GM23338 (cell line): ENCODE measurements around the gene HOTAIR. TPM values are rescaled to one million over a fixed set of nuclear protein-coding genes. Genes with fewer than 3 reads are reported as not detected.

Experiments
- ATAC-seq: fragments of 200-7000 bp; cut with Tn5 transposase; 3 replicates; pipeline ENCODE4 v1.9.1; 2020
- DNase-seq: peaks from one replicate; pipeline ENCODE4 v3.0.0-alpha.2; 2015; ENCODE audit warnings: low spot score
- H2AFZ ChIP-seq: fragments of 200-600 bp; sonication (generic); 2 replicates; pipeline ENCODE4 v1.8.0; 2016; ENCODE audit warnings: antibody characterized with exemption, mild to moderate bottlenecking, moderate library complexity
- H3F3A ChIP-seq: fragments of 200-600 bp; sonication (generic); replicated peaks from 2 replicates; pipeline ENCODE4 v1.8.0; 2017; ENCODE audit warnings: antibody characterized with exemption, mixed run types, low read depth
- H3K27ac ChIP-seq: fragments of 200-600 bp; sonication (generic); 2 replicates; pipeline ENCODE4 v1.6.1; 2016; ENCODE audit warnings: low read depth
- H3K27me3 ChIP-seq: fragments of 200-600 bp; sonication (generic); 2 replicates; pipeline ENCODE4 v1.8.0; 2016; ENCODE audit warnings: mild to moderate bottlenecking, mixed run types, moderate library complexity; ENCODE audit not compliant: insufficient read depth
- H3K36me3 ChIP-seq: fragments of 200-600 bp; sonication (generic); 2 replicates; pipeline ENCODE4 v1.8.0; 2016; ENCODE audit warnings: mild to moderate bottlenecking; ENCODE audit not compliant: insufficient read depth
- H3K4me1 ChIP-seq: fragments of 200-600 bp; sonication (generic); 2 replicates; pipeline ENCODE4 v1.8.0; 2016; ENCODE audit warnings: mild to moderate bottlenecking, moderate library complexity; ENCODE audit not compliant: insufficient read depth
- H3K4me2 ChIP-seq: fragments of 200-600 bp; sonication (generic); 2 replicates; pipeline ENCODE4 v1.7.1; 2017; ENCODE audit warnings: mixed run types
- H3K4me3 ChIP-seq: fragments of 200-600 bp; sonication (generic); 2 replicates; pipeline ENCODE4 v1.6.1; 2016; ENCODE audit warnings: mixed run types
- H3K79me2 ChIP-seq: fragments of 200-600 bp; sonication (generic); replicated peaks from 2 replicates; pipeline ENCODE4 v1.8.0; 2017; ENCODE audit warnings: mild to moderate bottlenecking; ENCODE audit not compliant: insufficient read depth
- H3K9me2 ChIP-seq: fragments of 200-600 bp; sonication (generic); 2 replicates; pipeline ENCODE4 v1.8.0; 2017; ENCODE audit not compliant: insufficient read depth
- H4K20me1 ChIP-seq: fragments of 200-600 bp; sonication (generic); replicated peaks from 2 replicates; pipeline ENCODE4 v1.8.0; 2017; ENCODE audit warnings: mild to moderate bottlenecking; ENCODE audit not compliant: insufficient read depth
- H3K27ac Mint-ChIP-seq: 2 replicates; pipeline ENCODE4 v1.8.0; 2020; ENCODE audit warnings: inconsistent platforms, mild to moderate bottlenecking, moderate library complexity, mixed read lengths
- H3K27me3 Mint-ChIP-seq: 3 replicates; pipeline ENCODE4 v1.8.0; 2022; ENCODE audit warnings: low read depth, mild to moderate bottlenecking, moderate library complexity, mixed read lengths, inconsistent platforms; ENCODE audit not compliant: insufficient read depth, poor library complexity
- H3K36me3 Mint-ChIP-seq: 3 replicates; pipeline ENCODE4 v1.8.0; 2021; ENCODE audit warnings: low read depth, mild to moderate bottlenecking, inconsistent platforms, moderate library complexity, mixed read lengths
- H3K4me1 Mint-ChIP-seq: 3 replicates; pipeline ENCODE4 v1.8.0; 2020; ENCODE audit warnings: mild to moderate bottlenecking, inconsistent platforms, mixed read lengths
- H3K4me3 Mint-ChIP-seq: 3 replicates; pipeline ENCODE4 v1.8.0; 2021; ENCODE audit warnings: moderate library complexity, mild to moderate bottlenecking, inconsistent platforms, mixed read lengths
- H3K9me3 Mint-ChIP-seq: 3 replicates; pipeline ENCODE4 v1.8.0; 2020; ENCODE audit warnings: moderate library complexity, mild to moderate bottlenecking, inconsistent platforms, mixed read lengths
- EZH2 ChIP-seq: fragments of 200-600 bp; sonication (generic); IDR thresholded peaks from one replicate; pipeline ENCODE4 v1.8.0; 2017; ENCODE audit warnings: antibody characterized with exemption, mild to moderate bottlenecking, low read depth; ENCODE audit not compliant: unreplicated experiment
- EZH2phosphoT487 ChIP-seq: fragments of 200-600 bp; sonication (generic); IDR thresholded peaks from one replicate; pipeline ENCODE4 v1.8.1; 2018; ENCODE audit warnings: antibody characterized with exemption; ENCODE audit not compliant: unreplicated experiment
- POLR2AphosphoS5 ChIP-seq: IDR thresholded peaks from 2 replicates; pipeline ENCODE4 v1.6.1; 2016; ENCODE audit warnings: antibody characterized with exemption, low read depth
- STAT1 ChIP-seq: IDR thresholded peaks from one replicate; pipeline ENCODE4 v1.6.1; 2016; ENCODE audit warnings: antibody characterized with exemption; ENCODE audit not compliant: unreplicated experiment
- ZNF114 ChIP-seq: fragments of 250-450 bp; sonication (Bioruptor Pico); IDR thresholded peaks from 2 replicates; pipeline ENCODE4 v1.5.0; 2020; ENCODE audit warnings: mild to moderate bottlenecking, moderate library complexity
- ZNF331 ChIP-seq: fragments of 250-450 bp; sonication (Bioruptor Pico); IDR thresholded peaks from 2 replicates; pipeline ENCODE4 v1.5.0; 2020; ENCODE audit warnings: low read depth, mild to moderate bottlenecking, moderate library complexity
- polyA plus RNA-seq: library from polyadenylated mRNA; unstranded; fragments of >200 nt; fragmentation: Nextera tagmentation; extraction: Ambion mirVana; gene quantifications from 2 replicates; pipeline ENCODE4 v1.2.1, GENCODE V29; 2016
- total RNA-seq: library from RNA; depleted of rRNA; stranded (reverse); fragments of >200 nt; shearing (Covaris generic); gene quantifications from 2 replicates; pipeline ENCODE4 v1.2.3, GENCODE V29; 2014
- TF ChIP-seq, protein P1 (sequence below): IDR thresholded peaks from 2 replicates; pipeline ENCODE4 v1.6.1; 2016; ENCODE audit warnings: antibody characterized with exemption
- TF ChIP-seq, protein P2 (sequence below): fragments of 250-450 bp; sonication (Bioruptor Pico); IDR thresholded peaks from 2 replicates; pipeline ENCODE4 v1.5.0; 2020; ENCODE audit warnings: mild to moderate bottlenecking, moderate library complexity

The HOTAIR gene
- total and polyA plus RNA-seq, 2 experiments from 2014 or later = not detected

DNA sequence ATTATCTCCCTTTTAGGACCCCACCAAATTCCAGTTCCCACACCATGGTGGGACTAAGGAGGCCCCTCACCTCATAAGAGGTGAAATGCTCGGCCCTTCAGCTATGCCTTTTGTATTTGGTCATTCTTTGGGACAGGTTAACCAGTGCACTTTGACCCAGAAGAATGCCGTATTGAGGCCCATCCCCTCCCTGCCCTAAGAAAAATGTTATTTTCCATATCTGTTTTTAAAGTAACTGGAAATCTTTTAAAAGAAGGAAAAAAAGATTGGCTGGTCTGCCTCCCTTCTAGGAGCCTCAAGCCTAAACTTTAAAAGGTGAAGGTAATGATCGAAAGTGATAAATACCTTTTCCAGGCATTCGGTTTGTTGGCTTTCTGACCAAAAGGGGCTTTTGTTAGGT lies 41.8 kb downstream of the HOTAIR start:
- Mint-ChIP-seq H3K4me1 (peaks cover 21% of the 10 kb centered on the region), H3K4me3 (no peak overlapping the region), H3K27me3 (peaks cover 100% of the 10 kb centered on the region), H3K9me3 (peaks cover 6% of the 10 kb centered on the region; the same call in 2 of the 3 replicates), H3K27ac (no peak overlapping the region), H3K36me3 (no peaks in the 10 kb centered on the region)
- Histone ChIP-seq H3K27ac (no peak overlapping the region), H4K20me1 (peaks cover 60% of the 10 kb centered on the region), H3K79me2 (no peaks in the 10 kb centered on the region), H3K4me2 (no peak overlapping the region), H3K4me1 (peaks cover 23% of the 10 kb centered on the region), H3K9me2 (no peaks in the 10 kb centered on the region), H3K27me3 (peaks cover 100% of the 10 kb centered on the region), H3K4me3 (no peak overlapping the region), H3K36me3 (no peaks in the 10 kb centered on the region), H2AFZ (no peak overlapping the region), H3F3A (peaks cover 28% of the 10 kb centered on the region)
- peak; percentile 61 for TF ChIP-seq EZH2
- TF ChIP-seq, protein P1, sequence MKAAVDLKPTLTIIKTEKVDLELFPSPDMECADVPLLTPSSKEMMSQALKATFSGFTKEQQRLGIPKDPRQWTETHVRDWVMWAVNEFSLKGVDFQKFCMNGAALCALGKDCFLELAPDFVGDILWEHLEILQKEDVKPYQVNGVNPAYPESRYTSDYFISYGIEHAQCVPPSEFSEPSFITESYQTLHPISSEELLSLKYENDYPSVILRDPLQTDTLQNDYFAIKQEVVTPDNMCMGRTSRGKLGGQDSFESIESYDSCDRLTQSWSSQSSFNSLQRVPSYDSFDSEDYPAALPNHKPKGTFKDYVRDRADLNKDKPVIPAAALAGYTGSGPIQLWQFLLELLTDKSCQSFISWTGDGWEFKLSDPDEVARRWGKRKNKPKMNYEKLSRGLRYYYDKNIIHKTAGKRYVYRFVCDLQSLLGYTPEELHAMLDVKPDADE = no peak
- ATAC-seq (no peak), DNase-seq (no peak)

DNA sequence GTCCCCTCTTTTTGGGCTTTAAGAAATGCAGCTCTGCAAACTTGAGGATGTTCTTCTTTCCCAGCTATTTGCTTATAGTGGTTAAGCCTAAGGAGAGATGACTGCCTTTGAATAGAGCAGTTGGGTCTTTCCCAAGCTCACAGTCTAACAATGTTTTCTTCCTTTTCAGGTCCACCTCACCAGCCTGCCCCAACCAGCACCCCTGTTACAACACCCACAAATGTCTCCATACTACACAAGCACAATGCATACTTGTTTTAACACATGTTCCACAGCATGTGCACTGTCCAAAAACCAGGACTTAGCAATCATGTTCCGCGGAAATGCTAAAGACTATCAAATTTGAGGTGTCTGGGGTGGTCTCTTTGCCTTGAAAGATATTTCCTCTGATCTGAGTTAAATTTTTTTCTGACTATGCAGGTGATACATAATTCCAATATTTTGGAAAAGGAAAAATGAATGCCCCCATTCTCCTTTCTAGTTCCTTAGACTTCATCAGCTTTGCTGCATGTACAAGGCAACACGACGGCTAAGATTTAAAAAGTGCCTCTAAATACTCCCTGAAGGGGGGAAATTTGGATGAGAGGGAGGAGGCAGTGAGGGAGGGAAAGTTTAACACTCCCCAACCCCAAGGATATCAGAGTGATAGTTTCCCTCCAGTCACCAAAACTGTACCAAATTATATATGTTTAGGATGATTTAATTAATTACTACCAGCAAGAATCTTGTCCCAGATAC lies 42.7 kb downstream of the HOTAIR start:
- Histone ChIP-seq H4K20me1 (peaks cover 56% of the 10 kb centered on the region), H3K4me1 (peaks cover 21% of the 10 kb centered on the region), H3K79me2 (no peaks in the 10 kb centered on the region), H3K4me2 (no peak overlapping the region), H3K9me2 (no peaks in the 10 kb centered on the region), H3K27me3 (peaks cover 100% of the 10 kb centered on the region), H3F3A (peaks cover 25% of the 10 kb centered on the region), H2AFZ (no peak overlapping the region), H3K27ac (no peak overlapping the region), H3K36me3 (no peaks in the 10 kb centered on the region), H3K4me3 (no peak overlapping the region)
- no peaks in the 10 kb centered on the region for H3K36me3 Mint-ChIP-seq
- DNase-seq = no peak
- peaks cover 100% of the 10 kb centered on the region for H3K27me3 Mint-ChIP-seq
- peaks cover 6% of the 10 kb centered on the region; the same call in 1 of the 3 replicates for H3K9me3 Mint-ChIP-seq
- H3K27ac Mint-ChIP-seq = no peak overlapping the region
- no peak for ATAC-seq
- peaks cover 23% of the 10 kb centered on the region for H3K4me1 Mint-ChIP-seq
- H3K4me3 Mint-ChIP-seq = no peak overlapping the region
- TF ChIP-seq ZNF114 = no peak
- TF ChIP-seq EZH2 = peak; percentile 62
- TF ChIP-seq EZH2phosphoT487 = no peak

DNA sequence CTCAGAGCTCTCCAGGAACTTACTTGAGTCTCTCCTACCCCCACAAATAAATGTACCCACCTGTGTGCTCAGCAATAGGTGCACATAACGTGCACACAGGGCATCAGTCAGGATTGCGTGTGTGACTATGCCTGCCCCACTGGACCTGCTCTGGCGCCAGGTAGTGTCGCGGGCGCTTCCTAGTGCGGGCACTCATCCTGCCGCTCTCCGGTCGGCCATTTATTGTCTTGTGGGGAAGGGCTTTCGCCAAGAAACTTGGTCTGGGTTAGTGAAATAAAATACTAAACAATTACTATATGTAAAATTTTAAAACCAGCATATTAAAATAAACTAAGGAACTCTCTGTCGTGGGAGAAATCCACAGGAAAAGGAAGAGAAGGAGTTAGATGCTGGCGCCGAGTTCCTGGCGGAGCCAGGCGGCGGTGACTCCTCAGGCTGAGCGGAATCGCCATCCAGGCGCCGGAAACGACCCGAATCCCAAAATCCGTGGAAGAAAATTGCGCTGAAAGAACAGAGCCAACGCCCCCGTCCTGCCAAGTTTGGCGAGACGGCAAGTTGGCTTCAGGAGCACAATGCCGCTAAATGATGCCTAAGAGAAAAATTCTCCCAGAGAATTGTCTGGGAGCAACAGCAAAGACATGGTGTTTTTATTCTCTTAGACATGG lies 44.0 kb downstream of the HOTAIR start:
- H3K27ac ChIP-seq = no peak overlapping the region
- peaks cover 58% of the 10 kb centered on the region for H4K20me1 ChIP-seq
- no peak overlapping the region for H3K4me3 Mint-ChIP-seq
- no peaks in the 10 kb centered on the region for H3K79me2 ChIP-seq
- H3F3A ChIP-seq = peaks cover 32% of the 10 kb centered on the region
- peak; percentile 49 for DNase-seq
- ATAC-seq = peak; percentile 7; the same call in 1 of the 3 replicates
- no peak overlapping the region; the same call in 1 of the 2 replicates for H3K4me2 ChIP-seq
- H3K9me2 ChIP-seq = no peaks in the 10 kb centered on the region
- peaks cover 6% of the 10 kb centered on the region; the same call in 1 of the 3 replicates for H3K9me3 Mint-ChIP-seq
- no peaks in the 10 kb centered on the region for H3K36me3 ChIP-seq
- H3K4me1 Mint-ChIP-seq = peaks cover 19% of the 10 kb centered on the region; the same call in 2 of the 3 replicates
- peaks cover 100% of the 10 kb centered on the region for H3K27me3 Mint-ChIP-seq
- H3K27me3 ChIP-seq = peaks cover 100% of the 10 kb centered on the region
- peaks cover 18% of the 10 kb centered on the region for H3K4me1 ChIP-seq
- H3K4me3 ChIP-seq = no peak overlapping the region
- no peaks in the 10 kb centered on the region for H3K36me3 Mint-ChIP-seq
- H3K27ac Mint-ChIP-seq = no peak overlapping the region
- H2AFZ ChIP-seq = no peak overlapping the region
- TF ChIP-seq STAT1 = no peak
- no peak for TF ChIP-seq ZNF331
- TF ChIP-seq EZH2 = peak; percentile 96
- TF ChIP-seq POLR2AphosphoS5 = no peak
- TF ChIP-seq, protein P2, sequence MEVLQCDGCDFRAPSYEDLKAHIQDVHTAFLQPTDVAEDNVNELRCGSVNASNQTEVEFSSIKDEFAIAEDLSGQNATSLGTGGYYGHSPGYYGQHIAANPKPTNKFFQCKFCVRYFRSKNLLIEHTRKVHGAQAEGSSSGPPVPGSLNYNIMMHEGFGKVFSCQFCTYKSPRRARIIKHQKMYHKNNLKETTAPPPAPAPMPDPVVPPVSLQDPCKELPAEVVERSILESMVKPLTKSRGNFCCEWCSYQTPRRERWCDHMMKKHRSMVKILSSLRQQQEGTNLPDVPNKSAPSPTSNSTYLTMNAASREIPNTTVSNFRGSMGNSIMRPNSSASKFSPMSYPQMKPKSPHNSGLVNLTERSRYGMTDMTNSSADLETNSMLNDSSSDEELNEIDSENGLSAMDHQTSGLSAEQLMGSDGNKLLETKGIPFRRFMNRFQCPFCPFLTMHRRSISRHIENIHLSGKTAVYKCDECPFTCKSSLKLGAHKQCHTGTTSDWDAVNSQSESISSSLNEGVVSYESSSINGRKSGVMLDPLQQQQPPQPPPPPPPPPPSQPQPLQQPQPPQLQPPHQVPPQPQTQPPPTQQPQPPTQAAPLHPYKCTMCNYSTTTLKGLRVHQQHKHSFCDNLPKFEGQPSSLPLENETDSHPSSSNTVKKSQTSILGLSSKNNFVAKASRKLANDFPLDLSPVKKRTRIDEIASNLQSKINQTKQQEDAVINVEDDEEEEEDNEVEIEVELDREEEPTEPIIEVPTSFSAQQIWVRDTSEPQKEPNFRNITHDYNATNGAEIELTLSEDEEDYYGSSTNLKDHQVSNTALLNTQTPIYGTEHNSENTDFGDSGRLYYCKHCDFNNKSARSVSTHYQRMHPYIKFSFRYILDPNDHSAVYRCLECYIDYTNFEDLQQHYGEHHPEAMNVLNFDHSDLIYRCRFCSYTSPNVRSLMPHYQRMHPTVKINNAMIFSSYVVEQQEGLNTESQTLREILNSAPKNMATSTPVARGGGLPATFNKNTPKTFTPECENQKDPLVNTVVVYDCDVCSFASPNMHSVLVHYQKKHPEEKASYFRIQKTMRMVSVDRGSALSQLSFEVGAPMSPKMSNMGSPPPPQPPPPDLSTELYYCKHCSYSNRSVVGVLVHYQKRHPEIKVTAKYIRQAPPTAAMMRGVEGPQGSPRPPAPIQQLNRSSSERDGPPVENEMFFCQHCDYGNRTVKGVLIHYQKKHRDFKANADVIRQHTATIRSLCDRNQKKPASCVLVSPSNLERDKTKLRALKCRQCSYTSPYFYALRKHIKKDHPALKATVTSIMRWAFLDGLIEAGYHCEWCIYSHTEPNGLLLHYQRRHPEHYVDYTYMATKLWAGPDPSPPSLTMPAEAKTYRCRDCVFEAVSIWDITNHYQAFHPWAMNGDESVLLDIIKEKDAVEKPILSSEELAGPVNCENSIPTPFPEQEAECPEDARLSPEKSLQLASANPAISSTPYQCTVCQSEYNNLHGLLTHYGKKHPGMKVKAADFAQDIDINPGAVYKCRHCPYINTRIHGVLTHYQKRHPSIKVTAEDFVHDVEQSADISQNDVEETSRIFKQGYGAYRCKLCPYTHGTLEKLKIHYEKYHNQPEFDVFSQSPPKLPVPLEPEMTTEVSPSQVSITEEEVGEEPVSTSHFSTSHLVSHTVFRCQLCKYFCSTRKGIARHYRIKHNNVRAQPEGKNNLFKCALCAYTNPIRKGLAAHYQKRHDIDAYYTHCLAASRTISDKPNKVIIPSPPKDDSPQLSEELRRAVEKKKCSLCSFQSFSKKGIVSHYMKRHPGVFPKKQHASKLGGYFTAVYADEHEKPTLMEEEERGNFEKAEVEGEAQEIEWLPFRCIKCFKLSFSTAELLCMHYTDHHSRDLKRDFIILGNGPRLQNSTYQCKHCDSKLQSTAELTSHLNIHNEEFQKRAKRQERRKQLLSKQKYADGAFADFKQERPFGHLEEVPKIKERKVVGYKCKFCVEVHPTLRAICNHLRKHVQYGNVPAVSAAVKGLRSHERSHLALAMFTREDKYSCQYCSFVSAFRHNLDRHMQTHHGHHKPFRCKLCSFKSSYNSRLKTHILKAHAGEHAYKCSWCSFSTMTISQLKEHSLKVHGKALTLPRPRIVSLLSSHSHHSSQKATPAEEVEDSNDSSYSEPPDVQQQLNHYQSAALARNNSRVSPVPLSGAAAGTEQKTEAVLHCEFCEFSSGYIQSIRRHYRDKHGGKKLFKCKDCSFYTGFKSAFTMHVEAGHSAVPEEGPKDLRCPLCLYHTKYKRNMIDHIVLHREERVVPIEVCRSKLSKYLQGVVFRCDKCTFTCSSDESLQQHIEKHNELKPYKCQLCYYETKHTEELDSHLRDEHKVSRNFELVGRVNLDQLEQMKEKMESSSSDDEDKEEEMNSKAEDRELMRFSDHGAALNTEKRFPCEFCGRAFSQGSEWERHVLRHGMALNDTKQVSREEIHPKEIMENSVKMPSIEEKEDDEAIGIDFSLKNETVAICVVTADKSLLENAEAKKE (CRISPR knock-in tag) = no peak
